HK-2 (cell line): Measurements from ENCODE around the gene RAPGEF3.

Experiments used
- DNase-seq: peaks from one replicate; pipeline ENCODE4 v3.0.0-alpha.2; 2018; ENCODE audit not compliant: unreplicated experiment

RAPGEF3 gene

DNA sequence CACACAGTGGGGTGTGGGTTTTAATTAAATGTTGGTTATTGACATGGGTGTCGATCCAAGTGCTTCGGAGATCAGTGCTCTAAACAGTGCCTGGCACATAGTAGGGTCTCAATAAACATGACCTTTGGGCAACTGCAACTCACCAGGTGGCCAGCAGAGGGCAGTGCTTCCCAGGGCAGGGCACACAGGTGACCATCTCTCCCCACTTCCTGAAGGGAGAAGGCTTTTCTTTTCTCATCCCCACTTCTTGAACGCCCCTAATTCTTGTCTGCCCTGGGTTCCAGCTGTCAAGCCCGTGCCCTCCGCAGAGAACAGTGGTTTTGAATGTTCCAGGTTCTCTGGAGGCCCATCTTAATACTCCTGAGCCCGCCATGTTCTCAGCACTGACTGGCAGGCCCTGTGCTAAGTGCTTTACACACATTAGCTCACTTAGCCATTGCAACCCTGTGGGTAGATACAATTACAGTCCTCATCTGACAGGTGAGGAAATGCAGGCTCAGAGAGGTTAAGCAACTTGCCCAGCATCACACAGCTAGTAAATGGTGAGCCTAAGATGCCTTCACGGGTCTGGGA lies 16.3 kb downstream of the RAPGEF3 start:
- DNase-seq: peak; percentile 60

GRCh38 chr12:47741340-47741703 lies 17.4 kb downstream of the RAPGEF3 start:
- peak; percentile 77 for DNase-seq

DNA sequence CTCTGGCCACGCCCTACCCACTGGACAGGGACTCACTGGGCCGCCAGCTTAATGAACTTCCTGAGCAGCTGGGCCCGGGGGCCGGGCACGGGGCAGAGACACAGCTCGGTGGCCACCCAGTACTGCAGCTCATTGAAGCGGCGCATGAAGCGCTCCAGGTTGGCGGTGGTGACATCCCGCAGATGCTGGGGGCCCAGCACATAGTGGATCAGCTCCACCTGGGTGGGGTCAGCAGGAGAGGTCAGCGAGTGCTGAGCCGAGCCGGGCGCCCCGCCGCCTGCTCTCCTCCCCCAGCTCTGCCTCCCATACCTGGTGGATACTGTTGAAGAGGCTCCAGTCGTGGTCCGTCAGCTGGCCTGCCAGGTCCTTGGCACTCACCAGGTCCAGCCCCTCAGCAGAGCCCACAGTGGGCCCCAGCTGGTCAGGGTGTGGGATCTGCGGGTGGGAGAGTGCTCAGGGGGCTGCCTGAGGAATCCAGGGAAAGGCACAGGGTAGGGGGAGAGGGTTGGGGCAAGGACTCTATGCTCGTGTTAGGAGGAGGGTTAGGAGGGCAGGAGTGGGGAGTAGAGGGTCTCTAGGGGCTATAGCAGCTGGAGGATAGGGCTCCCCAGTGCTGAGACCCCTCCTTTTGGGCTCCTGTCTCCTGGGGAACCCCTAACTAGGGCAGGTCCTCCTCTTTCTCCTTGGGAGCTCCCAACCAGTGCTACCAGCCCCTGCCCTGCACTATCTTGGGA lies 17.9 kb downstream of the RAPGEF3 start:
- DNase-seq: no peak

DNA sequence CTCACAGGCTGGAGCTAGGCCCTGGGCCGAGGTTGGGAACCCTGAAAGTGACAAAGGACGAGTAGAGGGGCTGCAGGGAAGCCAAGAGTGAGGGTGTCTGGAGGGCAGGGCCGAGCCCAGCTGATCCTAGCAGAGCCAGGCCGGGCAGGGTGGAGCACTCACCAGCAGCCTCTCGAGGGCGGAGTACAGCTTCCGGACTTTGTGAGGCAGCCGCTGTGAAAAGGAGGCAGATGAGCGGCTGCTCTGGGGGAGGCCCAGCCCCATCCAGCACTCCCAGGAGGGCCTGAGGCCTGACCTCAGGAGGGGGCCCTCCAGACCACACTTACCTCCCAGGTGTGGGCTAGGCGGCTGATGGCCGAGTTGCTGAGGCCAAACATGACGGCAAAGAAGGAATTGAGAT lies 18.7 kb downstream of the RAPGEF3 start:
- DNase-seq: no peak

DNA sequence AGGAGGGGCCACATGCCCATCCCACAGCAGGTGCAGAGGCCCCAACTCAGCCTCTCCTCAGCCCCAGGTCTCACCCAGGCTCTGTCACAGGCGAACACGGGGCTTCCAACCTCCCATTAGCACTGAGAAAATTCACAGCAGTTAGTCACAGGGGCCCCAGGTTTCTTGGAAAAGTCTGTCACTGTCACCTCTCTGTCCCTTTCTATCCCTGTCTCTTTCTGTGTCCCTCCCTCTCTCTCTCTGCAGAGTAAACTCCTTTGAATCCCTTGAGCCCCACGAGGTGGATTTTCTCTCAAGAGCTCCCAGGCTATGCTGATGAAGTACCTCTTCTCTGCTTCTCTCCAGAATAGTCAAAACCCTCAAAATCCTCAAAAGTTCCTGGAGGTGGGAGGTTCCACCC lies 19.4 kb downstream of the RAPGEF3 start:
- no peak for DNase-seq

DNA sequence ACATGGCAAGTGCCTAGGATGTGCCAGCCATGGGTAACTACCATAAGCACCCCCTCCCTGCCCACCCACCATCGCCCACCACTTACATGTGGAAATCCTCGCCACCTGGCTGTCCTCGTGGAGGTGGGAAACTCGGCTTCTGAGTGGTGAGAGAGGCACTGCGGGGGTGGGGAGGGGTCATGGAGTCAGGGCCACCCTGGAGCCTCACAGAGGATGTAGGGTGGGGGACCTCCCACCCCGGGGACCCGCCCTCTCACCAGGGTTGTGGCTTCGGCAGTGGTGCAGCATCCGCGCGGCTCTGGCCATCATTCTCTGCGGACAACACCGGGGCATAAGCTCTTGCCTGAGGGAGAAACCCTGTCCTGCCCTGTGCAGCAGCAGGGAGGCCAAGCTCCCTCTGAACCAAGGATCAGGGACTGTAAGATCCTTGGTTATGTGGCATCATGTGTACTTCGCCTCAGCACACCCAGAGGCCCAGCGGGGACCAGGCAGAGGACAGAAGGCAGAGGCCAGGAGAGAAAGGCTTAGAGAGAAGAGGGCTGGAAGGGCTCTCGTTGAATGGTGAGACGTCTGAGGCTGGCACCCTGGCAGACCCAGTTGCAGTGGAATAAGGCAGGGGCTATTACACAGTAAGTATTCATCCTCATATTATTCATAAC lies 20.6 kb downstream of the RAPGEF3 start:
- DNase-seq: no peak

DNA sequence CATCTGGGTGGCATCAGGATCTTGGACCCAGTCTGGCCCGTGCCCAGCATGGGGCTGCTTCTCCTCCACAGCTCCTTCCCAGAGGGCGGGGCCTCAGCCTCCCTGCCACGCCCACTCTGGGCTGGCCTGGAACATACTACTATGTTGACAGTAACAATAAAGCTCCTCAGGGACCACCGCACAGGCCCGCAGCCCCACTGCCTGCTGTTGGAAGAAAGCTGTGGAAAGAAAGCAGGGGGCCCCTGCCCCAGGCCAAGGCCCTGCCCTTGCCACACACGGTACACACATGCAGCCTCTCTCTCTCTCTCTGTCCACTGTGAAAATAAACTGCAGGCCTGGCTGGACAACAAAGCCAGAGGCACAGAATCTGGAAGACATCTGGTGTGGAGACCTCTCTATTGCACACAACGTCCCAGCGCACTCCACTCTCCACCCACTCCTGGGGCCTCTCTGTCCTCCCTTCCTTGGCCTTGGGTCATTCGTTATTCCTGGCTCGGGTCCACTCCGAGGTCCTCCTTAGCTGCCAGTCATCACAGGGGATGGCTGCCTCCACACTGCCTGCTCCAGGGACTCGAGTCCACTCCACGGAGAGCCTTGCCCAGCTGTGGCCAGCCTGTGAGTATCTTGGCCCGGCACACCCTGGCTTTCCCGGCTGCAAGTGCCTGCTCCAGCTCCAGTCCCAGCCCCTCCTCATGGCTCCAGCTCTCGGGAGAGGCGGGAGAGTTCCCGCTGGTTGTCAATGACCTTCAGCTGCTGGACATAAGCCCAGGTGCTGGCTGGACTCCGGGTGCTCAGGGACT lies 21.6 kb downstream of the RAPGEF3 start:
- no peak for DNase-seq

GRCh38 chr12:47736216-47736615 lies 22.5 kb downstream of the RAPGEF3 start:
- no peak for DNase-seq

GRCh38 chr12:47735649-47736048 lies 23.0 kb downstream of the RAPGEF3 start:
- DNase-seq: no peak

- DNase-seq: no peak
These were observed 23.8 kb downstream of the RAPGEF3 start for GRCh38 chr12:47734725-47735480.

DNA sequence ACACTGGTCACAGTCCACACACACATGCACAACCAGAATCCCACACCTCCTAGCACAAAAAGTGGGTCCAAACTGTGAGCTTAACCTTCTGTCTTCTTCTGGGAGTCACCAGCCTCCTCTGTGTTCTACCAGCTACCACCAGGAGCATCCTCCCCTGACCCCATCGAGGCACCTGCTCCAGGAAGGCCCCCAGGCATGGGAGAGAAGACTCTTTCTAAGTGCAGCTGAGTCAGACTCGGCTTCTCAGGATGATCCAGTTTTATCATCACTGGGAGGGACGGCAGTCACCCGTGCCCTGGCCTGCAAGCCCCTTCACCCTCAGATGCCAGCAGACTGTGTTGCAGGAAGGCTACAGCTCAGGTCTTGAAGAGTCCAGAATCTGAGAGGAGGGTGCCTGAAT lies 25.5 kb downstream of the RAPGEF3 start:
- no peak for DNase-seq

DNA sequence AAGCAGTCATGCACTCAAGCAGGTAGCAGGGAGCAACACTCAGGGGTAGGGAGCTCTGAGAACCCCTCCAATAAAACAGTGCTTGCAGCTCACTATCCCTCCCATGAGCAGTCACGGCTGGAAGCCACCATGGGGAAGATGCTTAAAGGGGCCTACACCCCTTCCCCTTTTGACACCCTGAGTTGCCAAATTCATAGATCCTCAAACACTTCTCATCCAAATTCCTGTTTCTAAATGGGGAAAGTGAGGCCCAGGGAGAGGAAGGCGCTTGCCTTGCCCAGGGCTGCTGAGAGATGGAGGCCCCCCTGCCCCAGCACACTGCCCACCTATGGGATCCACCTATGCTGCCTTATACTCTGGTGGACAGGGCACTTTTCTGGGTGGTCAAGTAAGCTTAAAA lies 26.2 kb downstream of the RAPGEF3 start:
- DNase-seq: no peak

DNA sequence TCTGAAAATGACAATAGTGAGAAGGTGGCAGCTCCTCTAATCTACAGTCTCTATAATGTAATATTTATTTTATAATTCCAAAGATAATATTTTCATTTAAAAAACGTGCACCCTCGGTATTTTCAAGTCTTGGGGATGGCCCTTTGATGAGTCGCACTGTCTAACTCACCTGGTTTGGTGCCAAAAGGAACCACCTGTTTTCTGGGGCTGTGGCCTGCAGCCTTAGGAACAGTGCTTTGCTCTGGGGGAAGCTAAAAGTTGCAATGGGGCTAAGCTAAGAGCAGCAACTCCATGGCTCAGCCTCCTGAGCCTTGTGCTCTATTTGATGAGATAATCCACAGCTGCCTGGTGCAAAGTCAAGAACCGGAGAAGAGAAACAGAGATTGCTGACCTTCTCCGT lies 27.0 kb downstream of the RAPGEF3 start:
- DNase-seq: no peak

- DNase-seq: no peak
These were observed 28.3 kb downstream of the RAPGEF3 start for GRCh38 chr12:47730341-47730744.

DNA sequence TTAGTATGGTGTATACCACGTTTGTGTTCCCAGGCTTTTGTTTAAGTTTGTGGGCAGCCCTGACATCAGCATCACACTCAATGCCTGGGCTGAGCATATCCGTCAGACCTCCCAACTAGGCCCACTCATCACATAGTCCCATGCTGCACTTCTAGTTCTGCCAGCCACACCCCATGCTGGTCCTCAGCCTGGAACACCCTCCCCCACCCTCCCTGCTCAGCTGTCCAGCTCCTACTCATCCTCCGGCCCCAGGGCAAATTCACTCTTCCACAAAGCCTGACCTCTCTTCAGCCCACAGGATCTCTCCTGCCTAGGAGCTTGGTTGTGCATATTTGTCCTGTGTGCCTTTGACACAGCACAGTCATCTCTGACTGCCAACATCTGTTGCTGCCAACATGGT lies 29.4 kb downstream of the RAPGEF3 start:
- DNase-seq: no peak

DNA sequence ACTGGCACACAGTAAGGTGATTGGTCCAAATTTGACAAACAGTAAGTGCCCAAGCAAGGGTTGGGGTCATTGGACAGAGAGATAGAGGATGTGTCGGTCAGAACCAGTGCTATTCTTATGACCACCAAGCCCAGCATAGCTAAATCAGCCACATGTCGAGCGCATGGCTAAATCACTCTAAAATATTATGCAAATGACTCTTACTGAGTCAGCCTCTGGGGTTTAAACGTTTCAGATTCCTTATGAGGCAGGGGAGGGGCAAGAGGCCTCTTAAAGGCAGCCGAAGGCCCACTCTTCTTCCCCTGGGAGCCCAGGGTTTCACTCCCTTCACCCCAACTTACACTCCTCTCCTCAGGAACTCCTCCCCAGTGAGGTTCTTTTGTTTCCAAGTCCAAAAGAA lies 32.8 kb downstream of the RAPGEF3 start:
- no peak for DNase-seq

DNA sequence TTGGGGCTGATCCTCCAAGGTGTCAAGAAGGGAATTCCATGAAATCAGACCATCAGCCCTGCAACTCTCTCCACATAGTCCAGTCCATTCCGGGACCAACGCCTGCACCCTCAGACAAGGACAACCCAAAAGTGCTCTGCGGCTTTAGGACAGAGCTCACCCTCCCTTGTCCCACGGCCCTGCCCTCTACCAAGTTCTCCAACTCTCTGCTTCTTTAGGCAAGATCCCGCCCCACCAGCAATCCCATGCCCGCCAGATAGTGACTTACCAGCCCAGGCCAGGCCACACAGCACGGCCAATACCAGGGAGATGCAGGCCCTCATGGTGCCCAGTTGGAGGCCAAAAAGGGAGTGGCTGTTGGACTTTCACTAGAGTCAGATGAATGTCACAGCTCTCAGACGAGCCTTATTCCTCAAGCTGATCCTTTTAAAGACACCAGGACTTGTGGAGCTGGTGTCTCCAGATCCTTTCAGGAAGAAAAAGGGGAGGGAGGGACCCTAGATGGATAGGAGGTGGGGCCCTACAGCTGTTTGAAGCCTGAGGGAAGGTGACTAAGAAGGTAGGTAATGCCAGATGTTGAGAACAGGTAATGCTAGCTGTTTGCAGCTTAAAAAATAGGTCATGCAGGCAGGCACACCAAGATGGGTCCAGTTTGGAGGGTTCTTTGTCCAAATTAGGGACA lies 33.4 kb downstream of the RAPGEF3 start, which contains the start of gene ENDOU:
ENDOU (minus strand) TSS at position 400 of the 682 bp plus-strand sequence; CDS start at position 323, 77 bp downstream.
- no peak for DNase-seq

DNA sequence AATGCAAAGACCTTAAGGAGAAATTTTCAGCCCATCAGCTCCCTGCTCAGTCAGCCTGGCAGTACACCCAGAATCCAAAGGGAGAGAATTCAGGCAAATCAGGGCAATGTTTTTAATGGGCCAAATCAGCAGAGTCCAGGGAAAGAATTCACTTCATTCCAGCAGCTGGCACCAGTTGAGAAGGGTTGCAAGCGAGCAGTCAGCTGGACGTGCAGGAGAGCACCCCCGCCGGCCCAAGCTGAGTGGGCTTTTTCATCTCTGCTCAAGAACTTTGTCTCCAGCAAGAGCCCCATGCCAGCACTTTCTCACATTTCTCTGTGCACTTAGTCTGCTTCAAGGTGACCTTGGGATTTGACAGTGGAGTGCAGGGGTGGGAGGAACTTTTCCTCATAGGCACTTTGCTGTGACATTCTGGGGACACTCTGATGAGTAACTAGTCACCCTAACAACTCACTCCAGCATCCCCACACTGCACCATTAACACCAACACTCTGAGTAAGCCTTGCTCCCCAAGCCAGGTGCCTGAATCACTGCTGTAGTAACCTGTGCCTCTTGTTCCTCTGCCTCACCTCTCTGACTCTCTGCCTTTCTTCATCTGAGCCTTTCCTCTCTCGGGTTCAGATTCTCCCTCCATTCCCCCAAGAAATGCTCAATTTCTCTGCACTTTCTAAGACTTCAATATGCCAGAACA lies 35.6 kb downstream of the RAPGEF3 start:
- no peak for DNase-seq

- DNase-seq: no peak
These were observed 36.4 kb downstream of the RAPGEF3 start for GRCh38 chr12:47722136-47722834.

DNA sequence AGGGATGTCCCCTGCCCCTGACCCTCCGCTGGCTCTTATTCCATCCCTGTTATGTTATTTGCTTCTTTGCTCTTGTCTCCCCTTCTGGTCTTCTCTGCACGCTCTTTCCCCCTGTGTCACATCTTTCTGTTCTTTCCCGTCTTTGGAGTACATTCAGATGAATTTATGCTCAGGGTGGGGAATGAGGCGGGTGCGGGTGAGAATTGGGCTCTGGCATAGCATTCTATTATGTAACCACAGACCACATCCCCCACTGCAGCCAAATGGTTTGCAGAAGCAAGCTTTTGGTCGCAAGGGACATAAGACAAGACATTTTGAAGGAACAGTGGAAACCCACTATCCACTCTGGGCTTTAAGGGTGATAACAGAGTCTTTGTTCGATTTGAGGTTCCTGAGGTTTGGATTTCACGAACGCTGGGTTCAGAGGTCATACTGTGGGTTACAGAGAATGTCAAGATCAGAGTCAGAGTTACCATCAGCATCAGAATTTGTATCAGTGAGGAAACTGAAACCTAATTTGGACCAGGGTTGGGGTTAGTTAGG lies 37.2 kb downstream of the RAPGEF3 start:
- no peak for DNase-seq
